ENCODE results near the gene FAM72A.
A peak's percentile ranks its signal among the peaks of the same experiment; 100 is the strongest.
"Not testable (repeated sequence)": the region's sequence is repeated elsewhere in the genome, so short reads cannot be mapped to it uniquely, and the experiment has no call there.

The FAM72A gene

GRCh38 chr1:206174182-206174868 is 28.3 kb downstream of the FAM72A start:
- TF ChIP-seq CTCF (IDR thresholded peaks at IDR 0.05), result peak; percentile 34
- not testable (repeated sequence) for H3K27ac ChIP-seq

- not testable (repeated sequence) for H3K27ac ChIP-seq
These were observed 29.4 kb downstream of the FAM72A start for GRCh38 chr1:206173110-206173719.

- H3K27ac ChIP-seq, result not testable (repeated sequence)
These were observed 32.8 kb downstream of the FAM72A start for GRCh38 chr1:206169794-206170193.

GRCh38 chr1:206167350-206168029 is 35.1 kb downstream of the FAM72A start:
- H3K27ac ChIP-seq, result not testable (repeated sequence)

- H3K27ac ChIP-seq, result no peak overlapping the region
- no peak for TF ChIP-seq CTCF (IDR thresholded peaks at IDR 0.05)
- no peak for TF ChIP-seq ZFX (IDR thresholded peaks at IDR 0.05; ENCODE audit: borderline replicate concordance)
These were observed 56.8 kb downstream of the FAM72A start for GRCh38 chr1:206145771-206146290.

GRCh38 chr1:206144605-206145004 is 58.0 kb downstream of the FAM72A start:
- TF ChIP-seq ZFX (IDR thresholded peaks at IDR 0.05; ENCODE audit: borderline replicate concordance) (no peak), CTCF (IDR thresholded peaks at IDR 0.05) (no peak)
- H3K27ac ChIP-seq, result no peak overlapping the region

GRCh38 chr1:206143537-206144172 is 59.0 kb downstream of the FAM72A start:
- H3K27ac ChIP-seq, result no peak overlapping the region
- TF ChIP-seq ZFX (IDR thresholded peaks at IDR 0.05; ENCODE audit: borderline replicate concordance) (no peak), CTCF (IDR thresholded peaks at IDR 0.05) (no peak)

- TF ChIP-seq ZFX (IDR thresholded peaks at IDR 0.05; ENCODE audit: borderline replicate concordance), result no peak
- TF ChIP-seq CTCF (IDR thresholded peaks at IDR 0.05), result no peak
- no peak overlapping the region for H3K27ac ChIP-seq
These were observed 59.9 kb downstream of the FAM72A start for GRCh38 chr1:206142770-206143169.
